HL-60 (cell line): Measurements from ENCODE around the gene SUN1.

ENCODE experiments used
- CTCF ChIP-seq: IDR thresholded peaks from one replicate; pipeline ENCODE4 v1.5.1; 2011; ENCODE audit warnings: low read length, control low read depth, inconsistent platforms; ENCODE audit not compliant: insufficient read depth
- GABPA ChIP-seq: IDR thresholded peaks from 2 replicates; pipeline ENCODE4 v1.6.1; 2012; ENCODE audit warnings: low read depth
- POLR2AphosphoS5 ChIP-seq: IDR thresholded peaks from 2 replicates; pipeline ENCODE4 v1.6.1; 2012; ENCODE audit warnings: low read depth
- REST ChIP-seq: IDR thresholded peaks from 2 replicates; pipeline ENCODE4 v1.6.1; 2012; ENCODE audit warnings: low read depth; ENCODE audit not compliant: insufficient replicate concordance

GRCh38 chr7:785416-785815 is 46.9 kb upstream of the SUN1 start:
- TF ChIP-seq CTCF (no peak), REST (no peak), POLR2AphosphoS5 (no peak), GABPA (no peak)
